ENCODE data around the gene PDE4D.

Gene PDE4D

GRCh38 chr5:59049095-59049494, 844.4 kb downstream of the PDE4D start:
- TF ChIP-seq OSR1 (CRISPR knock-in tag; IDR thresholded peaks at IDR 0.05) = no peak
- no peak for TF ChIP-seq ZNF565 (CRISPR knock-in tag; conservative IDR thresholded peaks at IDR 0.05; ENCODE audit: low read depth)
- no peak for TF ChIP-seq GLIS3 (CRISPR knock-in tag; IDR thresholded peaks at IDR 0.05)
- TF ChIP-seq CREB5 (CRISPR knock-in tag; IDR thresholded peaks at IDR 0.05; ENCODE audit: low read depth) = no peak
- TF ChIP-seq PATZ1 (CRISPR knock-in tag; IDR thresholded peaks at IDR 0.05; ENCODE audit: borderline replicate concordance) = no peak
- no peak for TF ChIP-seq ZNF70 (CRISPR knock-in tag; IDR thresholded peaks at IDR 0.05)
- TF ChIP-seq CSDC2 (CRISPR knock-in tag; IDR thresholded peaks at IDR 0.05) = no peak
- no peak for TF ChIP-seq ZC3H10 (CRISPR knock-in tag; IDR thresholded peaks at IDR 0.05)
- no peak for TF ChIP-seq ARNTL (CRISPR knock-in tag; IDR thresholded peaks at IDR 0.05; ENCODE audit: borderline replicate concordance, low read depth)
- no peak for TF ChIP-seq ISL1 (CRISPR knock-in tag; IDR thresholded peaks at IDR 0.05)
- ATAC-seq = no peak

GRCh38 chr5:59042201-59043055, 851.1 kb downstream of the PDE4D start:
- TF ChIP-seq POU6F1 (CRISPR knock-in tag; IDR thresholded peaks at IDR 0.05; ENCODE audit: borderline replicate concordance, low read depth) (no peak), CSRNP3 (CRISPR knock-in tag; IDR thresholded peaks at IDR 0.05) (no peak), CSDC2 (CRISPR knock-in tag; IDR thresholded peaks at IDR 0.05) (no peak)
- no peak for ATAC-seq

- ATAC-seq = no peak
- no peak for TF ChIP-seq ZFP3 (CRISPR knock-in tag; IDR thresholded peaks at IDR 0.05)
- TF ChIP-seq ESRRG (CRISPR knock-in tag; IDR thresholded peaks at IDR 0.05) = no peak
- TF ChIP-seq ZNF70 (CRISPR knock-in tag; IDR thresholded peaks at IDR 0.05) = no peak
- no peak for TF ChIP-seq SNAI2 (CRISPR knock-in tag; IDR thresholded peaks at IDR 0.05)
- no peak for TF ChIP-seq BACH2 (CRISPR knock-in tag; IDR thresholded peaks at IDR 0.05; ENCODE audit: borderline replicate concordance)
- no peak for TF ChIP-seq TOX (CRISPR knock-in tag; IDR thresholded peaks at IDR 0.05; ENCODE audit: borderline replicate concordance)
- no peak for TF ChIP-seq PPARA (CRISPR knock-in tag; IDR thresholded peaks at IDR 0.05; ENCODE audit: borderline replicate concordance)
- TF ChIP-seq PATZ1 (CRISPR knock-in tag; IDR thresholded peaks at IDR 0.05; ENCODE audit: borderline replicate concordance) = no peak
- TF ChIP-seq ARNTL (CRISPR knock-in tag; IDR thresholded peaks at IDR 0.05; ENCODE audit: borderline replicate concordance, low read depth) = no peak
- no peak for TF ChIP-seq ZFP30 (CRISPR knock-in tag; IDR thresholded peaks at IDR 0.05)
- TF ChIP-seq ZNF8 (CRISPR knock-in tag; IDR thresholded peaks at IDR 0.05) = no peak
- no peak for TF ChIP-seq TCF4 (CRISPR knock-in tag; IDR thresholded peaks at IDR 0.05; ENCODE audit: borderline replicate concordance)
- no peak for TF ChIP-seq CSDC2 (CRISPR knock-in tag; IDR thresholded peaks at IDR 0.05)
Observed at GRCh38 chr5:59041355-59041754, 852.2 kb downstream of the PDE4D start.

Data from SK-N-SH treated with all-trans-retinoic acid at 6 μM for 48 hours (cell line).